Skeletal muscle satellite cell (primary cell): ENCODE data around the gene LRMDA.

Experiments used
- H3K27me3 ChIP-seq: 2 replicates; pipeline ENCODE4 v1.7.0; 2013; ENCODE audit warnings: low read length; ENCODE audit not compliant: control insufficient read depth, insufficient read depth
- H3K36me3 ChIP-seq: 2 replicates; pipeline ENCODE4 v1.7.0; 2013; ENCODE audit warnings: mild to moderate bottlenecking, control low read depth, low read length; ENCODE audit not compliant: insufficient read depth
- H3K4me1 ChIP-seq: 2 replicates; pipeline ENCODE4 v1.7.0; 2013; ENCODE audit warnings: low read length; ENCODE audit not compliant: control insufficient read depth, insufficient read depth
- H3K4me2 ChIP-seq: 2 replicates; pipeline ENCODE4 v1.7.0; 2013; ENCODE audit warnings: mild to moderate bottlenecking, low read length
- H3K4me3 ChIP-seq: 2 replicates; pipeline ENCODE4 v1.7.0; 2013; ENCODE audit warnings: low read length
- H3K9ac ChIP-seq: 2 replicates; pipeline ENCODE4 v1.7.0; 2013; ENCODE audit warnings: mild to moderate bottlenecking, low read depth, low read length, moderate library complexity
- H3K9me3 ChIP-seq: replicated peaks from 2 replicates; pipeline ENCODE4 v1.7.0; 2013; ENCODE audit warnings: mild to moderate bottlenecking, control low read depth, low read length

The LRMDA gene

GRCh38 chr10:76085817-76086167 lies 654.4 kb downstream of the LRMDA start:
- H3K36me3 ChIP-seq = no peaks in the 10 kb centered on the region

GRCh38 chr10:76086170-76086760 lies 654.8 kb downstream of the LRMDA start:
- no peaks in the 10 kb centered on the region for H3K9me3 ChIP-seq
- peak overlapping the region; percentile 4 for H3K4me3 ChIP-seq
- H3K4me1 ChIP-seq = peaks cover 34% of the 10 kb centered on the region
- H3K4me2 ChIP-seq = peak overlapping the region; percentile 66
- H3K36me3 ChIP-seq = no peaks in the 10 kb centered on the region
- peak overlapping the region; percentile 33 for H3K9ac ChIP-seq
- H3K27me3 ChIP-seq = no peaks in the 10 kb centered on the region

More at GRCh38 chr10:76085817-76086167, 654.4 kb downstream of the LRMDA start:
- Histone ChIP-seq H3K9ac (no peak overlapping the region), H3K4me2 (peak overlapping the region; percentile 66), H3K4me1 (peaks cover 36% of the 10 kb centered on the region), H3K4me3 (no peak overlapping the region), H3K27me3 (no peaks in the 10 kb centered on the region), H3K9me3 (no peaks in the 10 kb centered on the region)

GRCh38 chr10:76086761-76087639 lies 655.6 kb downstream of the LRMDA start:
- Histone ChIP-seq H3K27me3 (no peaks in the 10 kb centered on the region), H3K4me1 (peaks cover 34% of the 10 kb centered on the region), H3K4me2 (peak overlapping the region; percentile 66), H3K36me3 (no peaks in the 10 kb centered on the region), H3K9ac (peak overlapping the region; percentile 4), H3K9me3 (no peaks in the 10 kb centered on the region), H3K4me3 (peak overlapping the region; percentile 4)

- Histone ChIP-seq H3K9ac (no peak overlapping the region), H3K27me3 (no peaks in the 10 kb centered on the region), H3K4me2 (no peak overlapping the region), H3K9me3 (no peaks in the 10 kb centered on the region), H3K4me3 (no peak overlapping the region), H3K36me3 (no peaks in the 10 kb centered on the region), H3K4me1 (peaks cover 29% of the 10 kb centered on the region)
Observed at GRCh38 chr10:76088008-76088407, 656.6 kb downstream of the LRMDA start.

- Histone ChIP-seq H3K9me3 (no peaks in the 10 kb centered on the region), H3K9ac (no peak overlapping the region), H3K4me2 (no peak overlapping the region), H3K36me3 (no peaks in the 10 kb centered on the region), H3K4me1 (peaks cover 26% of the 10 kb centered on the region), H3K4me3 (no peak overlapping the region), H3K27me3 (no peaks in the 10 kb centered on the region)
Observed at GRCh38 chr10:76088980-76089379, 657.6 kb downstream of the LRMDA start.

- Histone ChIP-seq H3K4me2 (no peak overlapping the region), H3K27me3 (no peaks in the 10 kb centered on the region), H3K4me3 (no peak overlapping the region), H3K9ac (no peak overlapping the region), H3K9me3 (no peaks in the 10 kb centered on the region), H3K4me1 (peaks cover 26% of the 10 kb centered on the region), H3K36me3 (no peaks in the 10 kb centered on the region)
Observed at GRCh38 chr10:76089556-76090180, 658.2 kb downstream of the LRMDA start.

GRCh38 chr10:76091926-76092325 lies 660.5 kb downstream of the LRMDA start:
- Histone ChIP-seq H3K9me3 (no peaks in the 10 kb centered on the region), H3K4me2 (no peak overlapping the region), H3K36me3 (no peaks in the 10 kb centered on the region), H3K4me3 (no peak overlapping the region), H3K4me1 (peaks cover 9% of the 10 kb centered on the region), H3K9ac (no peak overlapping the region), H3K27me3 (no peaks in the 10 kb centered on the region)

- Histone ChIP-seq H3K4me3 (no peak overlapping the region), H3K4me1 (peaks cover 13% of the 10 kb centered on the region), H3K36me3 (no peaks in the 10 kb centered on the region), H3K9ac (no peak overlapping the region), H3K27me3 (no peaks in the 10 kb centered on the region), H3K4me2 (no peak overlapping the region), H3K9me3 (no peaks in the 10 kb centered on the region)
Observed at GRCh38 chr10:76106611-76107010, 675.2 kb downstream of the LRMDA start.

GRCh38 chr10:76108563-76109359 lies 677.3 kb downstream of the LRMDA start:
- Histone ChIP-seq H3K9ac (no peak overlapping the region), H3K9me3 (no peaks in the 10 kb centered on the region), H3K27me3 (no peaks in the 10 kb centered on the region), H3K4me3 (no peak overlapping the region), H3K36me3 (no peaks in the 10 kb centered on the region), H3K4me2 (no peak overlapping the region), H3K4me1 (peaks cover 7% of the 10 kb centered on the region)

- H3K4me3 ChIP-seq = no peak overlapping the region
- no peak overlapping the region for H3K9ac ChIP-seq
- no peaks in the 10 kb centered on the region for H3K27me3 ChIP-seq
- H3K36me3 ChIP-seq = no peaks in the 10 kb centered on the region
- no peak overlapping the region for H3K4me2 ChIP-seq
- H3K4me1 ChIP-seq = peaks cover 21% of the 10 kb centered on the region
- H3K9me3 ChIP-seq = no peaks in the 10 kb centered on the region
Observed at GRCh38 chr10:76111404-76111803, 680.0 kb downstream of the LRMDA start.
